Lower leg skin (tissue), 3 donors: ENCODE measurements around the gene PTGIS.

Source experiments
- CTCF ChIP-seq, 3 donors: fragments of 450-650 bp; IDR thresholded peaks; one replicate each; pipeline ENCODE4 v1.5.1; 2016; ENCODE audit warnings: antibody characterized with exemption in 3 of 3, mild to moderate bottlenecking in 3 of 3, moderate library complexity in 2 of 3
- POLR2A ChIP-seq, 2 donors: fragments of 450-650 bp; IDR thresholded peaks; one replicate each; pipeline ENCODE4 v1.6.1; 2016 to 2017; ENCODE audit warnings: antibody characterized with exemption in 2 of 2, mild to moderate bottlenecking in 1 of 2, moderate library complexity in 1 of 2

- TF ChIP-seq CTCF (IDR thresholded peaks at IDR 0.05), result no peak
- no peak for TF ChIP-seq POLR2A (IDR thresholded peaks at IDR 0.05)
These were observed 110.5 kb downstream of the PTGIS start for GRCh38 chr20:49457444-49457843.
